Aorta (tissue), 5 donors: ENCODE measurements around the gene CLTCL1. TPM values are rescaled to one million over a fixed set of nuclear protein-coding genes. Genes with fewer than 3 reads are reported as not detected.

Experiments
- ATAC-seq: fragments of 200-7000 bp; cut with Tn5 transposase; one replicate; pipeline ENCODE4 v1.9.1; 2022; ENCODE audit warnings: moderate library complexity; ENCODE audit not compliant: low FRiP score
- DNase-seq, 2 donors: peaks; one replicate each; pipeline ENCODE4 v3.0.0-alpha.2; 2020
- H3K27ac ChIP-seq, 2 donors: one replicate each; pipeline ENCODE4 v1.5.1; 2013; ENCODE audit warnings: low read length in 2 of 2, mild to moderate bottlenecking in 2 of 2, moderate library complexity in 2 of 2, control low read depth in 1 of 2, inconsistent platforms in 1 of 2, low read depth in 1 of 2
- H3K27me3 ChIP-seq, 2 donors: one replicate each; pipeline ENCODE4 v1.6.1; 2013; ENCODE audit warnings: control low read depth in 1 of 2, low read length in 1 of 2, mild to moderate bottlenecking in 1 of 2, moderate library complexity in 1 of 2; ENCODE audit not compliant: insufficient read depth in 2 of 2, control insufficient read depth in 1 of 2
- H3K36me3 ChIP-seq, 2 donors: one replicate each; pipeline ENCODE4 v1.6.1; 2013; ENCODE audit warnings: control low read depth in 1 of 2, low read length in 1 of 2, mild to moderate bottlenecking in 1 of 2; ENCODE audit not compliant: insufficient read depth in 2 of 2, control insufficient read depth in 1 of 2
- H3K4me1 ChIP-seq, 2 donors: one replicate each; pipeline ENCODE4 v1.6.1; 2013; ENCODE audit warnings: low read length in 2 of 2, control low read depth in 1 of 2, mild to moderate bottlenecking in 1 of 2, moderate library complexity in 1 of 2; ENCODE audit not compliant: insufficient read depth in 2 of 2, control insufficient read depth in 1 of 2
- H3K4me3 ChIP-seq, 2 donors: one replicate each; pipeline ENCODE4 v1.5.1; 2013; ENCODE audit warnings: low read length in 2 of 2, control low read depth in 1 of 2, mild to moderate bottlenecking in 1 of 2
- H3K9me3 ChIP-seq: one replicate; pipeline ENCODE4 v1.6.1; 2013; ENCODE audit warnings: mild to moderate bottlenecking, low read length; ENCODE audit not compliant: control insufficient read depth
- WGBS, 2 donors: extraction: QIAGEN DNeasy Blood & Tissue Kit; methylation state at CpG; one replicate each; pipeline ENCODE4 v1.1.7; 2013; 5-methylcytosine and 5-hydroxymethylcytosine counted together
- intact Hi-C, 2 donors: fragments of 100-400 bp; cut with DNase I; formaldehyde crosslinking; loops; one replicate each; pipeline versions ENCODE4 v1.14.2 to v1.15.0; 2022
- polyA plus RNA-seq, 2 donors: library from polyadenylated mRNA; stranded (reverse); fragments of 200-250 nt; gene quantifications; one replicate each; pipeline ENCODE4 v1.2.3, GENCODE V29; 2013
- total RNA-seq, 2 donors: library from RNA; stranded (reverse); fragmentation: NEBNext Ultra II Directional; extraction: Animal tissue kit (Norgen Biotek cat#: 25700); gene quantifications; one replicate each; pipeline ENCODE4 v1.2.1, GENCODE V29; 2021
- donor health status: healthy with polysubstance abuse.
- donor health status: Bipolar disorder and iron deficiency.
- donor health status: DM: no; HTN: no; CAD: no.
- donor health status: DM: no; HTN: no; CAD: no.
- donor health status: DM: yes; HTN: yes; CAD: no.

Gene CLTCL1
- total and polyA plus RNA-seq, 4 donors = 0.25 to 8.1 (median 7.0) TPM

- Histone ChIP-seq H3K27ac (no peak overlapping the region), H3K9me3 (no peaks in the 10 kb centered on the region), H3K4me3 (no peak overlapping the region), H3K27me3 (no peaks in the 10 kb centered on the region), H3K4me1 (no peaks in the 10 kb centered on the region), H3K36me3 (peaks cover 0 to 6% of the 10 kb centered on the region in 2 donors)
- intact Hi-C loops = no loop called here
- ATAC-seq = no peak
- no peak for DNase-seq
- 92 to 95% methylated on average over 1 of the region's 1 CpG for WGBS, 2 donors
Observed at GRCh38 chr22:19213001-19213400, 78.5 kb downstream of the CLTCL1 start.

DNA sequence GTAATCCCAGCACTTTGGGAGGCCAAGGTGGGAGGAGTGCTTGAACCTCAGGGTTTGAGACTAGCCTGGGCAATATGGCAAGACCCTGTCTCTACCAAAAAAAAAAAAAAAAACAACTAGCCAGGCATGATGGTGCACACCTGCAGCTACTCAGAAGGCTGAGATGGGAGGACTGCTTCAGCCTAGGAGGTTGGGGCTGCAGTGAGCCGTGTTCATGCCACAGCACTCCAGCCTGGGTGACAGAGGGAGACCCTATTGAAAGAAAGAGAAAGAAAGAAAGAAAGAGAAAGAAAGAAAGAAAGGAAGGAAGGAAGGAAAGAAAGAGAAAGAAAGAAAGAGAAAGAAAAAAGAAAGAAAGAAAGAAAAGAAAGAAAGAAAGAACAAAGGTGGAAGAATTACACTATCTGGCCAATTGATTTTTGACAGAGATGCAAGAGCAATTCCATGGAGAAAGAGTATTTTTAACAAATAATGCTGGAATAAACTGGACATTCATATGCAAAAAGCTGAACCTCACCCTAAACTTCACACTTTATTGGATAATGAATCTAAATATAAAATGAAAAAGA lies 79.1 kb downstream of the CLTCL1 start:
- H3K36me3 ChIP-seq = peaks cover 0 to 6% of the 10 kb centered on the region in 2 donors
- intact Hi-C loops = no loop called here
- H3K27me3 ChIP-seq = no peaks in the 10 kb centered on the region
- no peaks in the 10 kb centered on the region for H3K4me1 ChIP-seq
- no peak overlapping the region for H3K27ac ChIP-seq
- ATAC-seq (no peak), DNase-seq (peak in 1 of 2 donors; percentile 16)
- no peak overlapping the region for H3K4me3 ChIP-seq
- WGBS, 2 donors = 96 to 100% methylated on average over 1 of the region's 1 CpG
- H3K9me3 ChIP-seq = no peaks in the 10 kb centered on the region

DNA sequence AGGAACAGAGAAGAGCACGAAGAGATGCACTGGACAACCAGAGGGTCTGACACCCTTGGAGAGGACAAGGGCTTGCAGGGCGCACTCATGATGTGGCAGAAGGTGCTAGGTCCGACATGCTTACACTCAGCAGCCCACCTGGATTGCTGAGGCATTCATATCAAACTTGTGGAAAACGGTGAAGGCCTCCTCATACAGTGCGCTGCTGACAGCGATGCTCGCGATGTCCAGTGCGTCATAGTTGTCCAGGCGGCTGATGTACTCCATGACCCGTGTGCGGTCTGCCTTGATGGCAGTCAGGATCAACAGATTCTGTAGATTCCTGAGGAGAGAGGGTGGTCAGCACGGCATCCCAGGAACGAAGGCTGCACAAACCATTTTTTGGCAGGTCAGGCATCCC lies 81.3 kb downstream of the CLTCL1 start:
- Histone ChIP-seq H3K4me3 (no peak overlapping the region), H3K27me3 (no peaks in the 10 kb centered on the region), H3K36me3 (peaks cover 0 to 6% of the 10 kb centered on the region in 2 donors), H3K9me3 (no peaks in the 10 kb centered on the region), H3K27ac (no peak overlapping the region), H3K4me1 (no peaks in the 10 kb centered on the region)
- no peak for ATAC-seq
- WGBS, 2 donors = 96% methylated on average over 14 of the region's 14 CpGs
- intact Hi-C loops = no loop called here
- peak in 1 of 2 donors; percentile 35 for DNase-seq

DNA sequence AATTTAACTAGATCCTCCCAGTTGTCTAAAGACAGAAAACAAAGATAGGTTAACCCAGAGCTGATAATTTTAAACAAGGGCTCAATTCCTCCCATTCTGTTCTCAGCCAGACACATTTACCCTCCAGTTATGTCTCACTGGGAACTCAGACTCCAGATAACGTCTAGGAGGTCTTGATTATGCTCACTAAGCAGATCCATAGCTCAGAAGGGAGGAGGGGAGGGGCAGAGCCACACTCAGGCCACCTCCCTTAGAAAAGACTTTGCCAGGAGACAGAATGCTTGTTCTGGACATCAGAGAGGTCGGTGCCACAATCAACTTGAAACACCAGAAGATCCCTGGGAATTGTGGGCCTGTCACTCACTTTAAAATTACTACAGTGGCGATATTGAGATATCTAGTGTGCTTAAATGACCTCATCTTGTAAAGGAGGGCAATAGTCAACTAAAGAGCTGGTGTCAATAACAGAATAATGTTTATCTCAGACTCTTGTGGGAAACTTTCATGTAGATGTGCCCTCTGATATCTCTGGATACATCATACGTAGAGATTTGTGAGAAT lies 83.2 kb downstream of the CLTCL1 start:
- H3K4me3 ChIP-seq = no peak overlapping the region
- DNase-seq (no peak), ATAC-seq (no peak)
- WGBS, 2 donors = 78 to 84% methylated on average over 4 of the region's 4 CpGs
- H3K27me3 ChIP-seq = no peaks in the 10 kb centered on the region
- intact Hi-C loops = no loop called here
- H3K36me3 ChIP-seq = peaks cover 0 to 4% of the 10 kb centered on the region in 2 donors
- no peaks in the 10 kb centered on the region for H3K9me3 ChIP-seq
- H3K4me1 ChIP-seq = no peaks in the 10 kb centered on the region
- H3K27ac ChIP-seq = no peak overlapping the region

GRCh38 chr22:19207884-19208283 lies 83.6 kb downstream of the CLTCL1 start:
- DNase-seq (peak in 1 of 2 donors; percentile 19), ATAC-seq (no peak)
- Histone ChIP-seq H3K4me3 (no peak overlapping the region), H3K27me3 (no peaks in the 10 kb centered on the region), H3K9me3 (no peaks in the 10 kb centered on the region), H3K36me3 (peaks cover 0 to 4% of the 10 kb centered on the region in 2 donors), H3K4me1 (no peaks in the 10 kb centered on the region), H3K27ac (no peak overlapping the region)
- WGBS, 2 donors = 80 to 83% methylated on average over 5 of the region's 5 CpGs
- intact Hi-C loops = no loop called here

DNA sequence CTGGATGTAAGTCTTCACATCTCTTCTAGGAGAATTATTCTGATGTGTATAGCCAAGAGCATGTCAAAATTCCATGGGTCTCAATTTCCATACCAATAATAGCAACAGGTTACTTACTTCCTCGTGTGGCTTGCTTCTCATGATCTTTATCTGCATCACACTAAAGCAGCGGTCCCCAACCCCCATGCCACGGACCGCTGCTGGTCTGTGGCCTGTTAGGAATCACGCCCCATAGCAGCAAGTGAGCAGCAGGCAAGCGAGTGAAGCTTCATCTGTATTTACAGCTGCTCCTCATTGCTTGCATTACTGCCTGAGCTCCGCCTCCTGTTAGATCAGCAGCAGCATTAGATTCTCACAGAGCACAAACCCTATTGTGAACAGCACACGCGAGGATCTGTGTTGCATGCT lies 84.1 kb downstream of the CLTCL1 start:
- no peaks in the 10 kb centered on the region for H3K4me1 ChIP-seq
- peaks cover 0 to 4% of the 10 kb centered on the region in 2 donors for H3K36me3 ChIP-seq
- H3K4me3 ChIP-seq = no peak overlapping the region
- WGBS, 2 donors = 85 to 88% methylated on average over 9 of the region's 9 CpGs
- peak in 1 of 2 donors; percentile 31 for DNase-seq
- intact Hi-C loops = no loop called here
- no peak overlapping the region for H3K27ac ChIP-seq
- ATAC-seq = no peak
- no peaks in the 10 kb centered on the region for H3K9me3 ChIP-seq
- H3K27me3 ChIP-seq = no peaks in the 10 kb centered on the region

GRCh38 chr22:19206287-19206686 lies 85.2 kb downstream of the CLTCL1 start:
- DNase-seq = peak in 1 of 2 donors; percentile 11
- Histone ChIP-seq H3K27ac (no peak overlapping the region), H3K4me3 (no peak overlapping the region), H3K36me3 (peaks cover 0 to 4% of the 10 kb centered on the region in 2 donors), H3K9me3 (no peaks in the 10 kb centered on the region), H3K27me3 (no peaks in the 10 kb centered on the region), H3K4me1 (no peaks in the 10 kb centered on the region)
- ATAC-seq = no peak
- intact Hi-C loops = no loop called here
- WGBS, 2 donors = 95 to 98% methylated on average over 6 of the region's 6 CpGs

DNA sequence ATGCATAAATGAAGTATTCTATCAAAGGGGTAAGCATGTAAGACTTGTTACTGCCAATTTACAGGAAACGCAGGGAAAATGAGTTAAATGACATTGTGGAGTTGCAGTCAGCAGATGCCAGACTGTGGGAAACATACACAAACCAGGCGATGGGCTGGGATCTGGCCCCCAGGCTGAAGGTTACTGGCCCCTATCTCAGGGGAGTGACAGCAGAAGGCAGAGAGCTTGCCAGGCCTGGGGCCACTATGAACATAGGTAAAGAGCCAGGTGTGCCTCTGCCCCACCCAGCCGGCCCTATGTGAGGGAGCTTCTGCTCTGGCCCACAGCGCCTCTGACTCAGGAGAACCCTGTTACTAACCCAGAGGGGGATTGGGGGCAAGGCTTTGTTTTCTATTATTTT lies 86.9 kb downstream of the CLTCL1 start:
- DNase-seq (peak in 1 of 2 donors; percentile 33), ATAC-seq (no peak)
- Histone ChIP-seq H3K4me3 (no peak overlapping the region), H3K9me3 (no peaks in the 10 kb centered on the region), H3K36me3 (no peaks in the 10 kb centered on the region), H3K4me1 (no peaks in the 10 kb centered on the region), H3K27ac (no peak overlapping the region), H3K27me3 (no peaks in the 10 kb centered on the region)
- intact Hi-C loops = no loop called here
- 90 to 96% methylated on average over 4 of the region's 4 CpGs for WGBS, 2 donors

GRCh38 chr22:19203834-19204233 lies 87.7 kb downstream of the CLTCL1 start:
- ATAC-seq (no peak), DNase-seq (peak in 1 of 2 donors; percentile 61)

More at GRCh38 chr22:19203834-19204233, 87.7 kb downstream of the CLTCL1 start:
- H3K4me1 ChIP-seq = no peaks in the 10 kb centered on the region
- no peaks in the 10 kb centered on the region for H3K27me3 ChIP-seq
- H3K9me3 ChIP-seq = no peaks in the 10 kb centered on the region
- no peaks in the 10 kb centered on the region for H3K36me3 ChIP-seq
- H3K27ac ChIP-seq = no peak overlapping the region
- intact Hi-C loops = no loop called here
- H3K4me3 ChIP-seq = no peak overlapping the region
- 93 to 96% methylated on average over 8 of the region's 8 CpGs for WGBS, 2 donors
